Stimulated activated CD8-positive, alpha-beta memory T cell treated with anti-CD3 and anti-CD28 coated beads, Interleukin-15, amount 100 ng/mL, for 48 hours (primary cell): Measurements from ENCODE around the gene BBS4.
"Not testable (repeated sequence)": the region's sequence is repeated elsewhere in the genome, so short reads cannot be mapped to it uniquely, and the experiment has no call there.

Experiments
- DNase-seq, 2 donors: peaks; one replicate each; pipeline ENCODE4 v3.0.0-alpha.2; 2020; ENCODE audit warnings: low read depth in 2 of 2

BBS4 gene

GRCh38 chr15:72685925-72686794, at the start of gene BBS4, which contains the start of gene HIGD2B:
Gene BBS4 (plus strand): TSS chr15:72686207. CDS start chr15:72686228, 21 bp downstream.
Gene HIGD2B (minus strand): TSS chr15:72686182. CDS start chr15:72676374, 9,808 bp downstream.
- DNase-seq = peak; percentile 83

- DNase-seq = peak; percentile 18 to 59
Observed at GRCh38 chr15:72636519-72637282, 49.3 kb upstream of the BBS4 start.

GRCh38 chr15:72639759-72640483, 46.1 kb upstream of the BBS4 start:
- DNase-seq = not testable (repeated sequence)

GRCh38 chr15:72642271-72642670, 43.7 kb upstream of the BBS4 start:
- not testable (repeated sequence) for DNase-seq

GRCh38 chr15:72648631-72649253, 37.3 kb upstream of the BBS4 start:
- DNase-seq = not testable (repeated sequence)

- not testable (repeated sequence) for DNase-seq
Observed at GRCh38 chr15:72654397-72654796, 31.6 kb upstream of the BBS4 start, which contains the start of gene GOLGA6B. Gene GOLGA6B (plus strand): TSS chr15:72654697. CDS start chr15:72654738, 41 bp downstream.

GRCh38 chr15:72656014-72656413, 30.0 kb upstream of the BBS4 start:
- DNase-seq = not testable (repeated sequence)

- DNase-seq = not testable (repeated sequence)
Observed at GRCh38 chr15:72661081-72661480, 24.9 kb upstream of the BBS4 start.

GRCh38 chr15:72663931-72664330, 22.1 kb upstream of the BBS4 start:
- DNase-seq = not testable (repeated sequence)

- not testable (repeated sequence) for DNase-seq
Observed at GRCh38 chr15:72665706-72666105, 20.3 kb upstream of the BBS4 start.

- DNase-seq = not testable (repeated sequence)
Observed at GRCh38 chr15:72669803-72670202, 16.2 kb upstream of the BBS4 start.

- DNase-seq = peak; percentile 54 to 56
Observed at GRCh38 chr15:72670656-72671352, 15.2 kb upstream of the BBS4 start.

GRCh38 chr15:72671525-72671924, 14.5 kb upstream of the BBS4 start:
- DNase-seq = no peak

GRCh38 chr15:72676838-72677237, 9.2 kb upstream of the BBS4 start:
- DNase-seq = no peak

GRCh38 chr15:72680931-72681330, 5.1 kb upstream of the BBS4 start:
- DNase-seq = no peak

GRCh38 chr15:72682772-72683171, 3.2 kb upstream of the BBS4 start:
- no peak for DNase-seq

- DNase-seq = no peak
Observed at GRCh38 chr15:72685301-72685924, 594 bp upstream of the BBS4 start.

- no peak for DNase-seq
Observed at GRCh38 chr15:72688697-72689096, 2.7 kb downstream of the BBS4 start.

GRCh38 chr15:72690938-72691337, 4.9 kb downstream of the BBS4 start:
- no peak for DNase-seq

- DNase-seq = no peak
Observed at GRCh38 chr15:72698938-72699337, 12.9 kb downstream of the BBS4 start.
